ENCODE data around the gene PPFIBP2.
A peak's percentile ranks its signal among the peaks of the same experiment; 100 is the strongest.
"Not testable (repeated sequence)": the region's sequence is repeated elsewhere in the genome, so short reads cannot be mapped to it uniquely, and the experiment has no call there.

The PPFIBP2 gene

DNA sequence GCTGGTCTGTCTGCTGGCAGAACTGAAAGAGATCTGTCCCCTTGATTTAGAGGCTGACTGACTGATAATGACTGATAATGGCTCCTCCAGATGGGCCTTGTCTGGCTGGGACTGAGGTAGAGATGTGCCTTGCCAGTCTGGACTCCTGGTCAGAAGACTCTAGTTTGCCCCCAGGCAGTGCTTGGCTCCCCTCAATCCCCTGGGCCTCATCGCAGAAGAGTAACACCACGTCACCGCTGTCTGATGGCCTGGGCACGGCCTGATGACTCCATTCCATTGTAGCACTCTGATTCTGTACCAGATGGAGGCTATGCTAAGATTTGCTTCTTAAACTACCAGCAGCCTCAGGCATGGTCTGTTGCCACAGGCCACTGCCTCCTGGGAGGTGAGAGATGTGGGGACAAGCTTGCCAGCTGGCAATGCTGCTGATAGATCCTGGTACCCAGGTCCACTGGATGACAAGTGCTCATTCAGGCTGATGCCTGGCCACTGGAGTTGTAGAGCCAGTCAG lies 140.5 kb downstream of the PPFIBP2 start:
- TF ChIP-seq, protein P1, sequence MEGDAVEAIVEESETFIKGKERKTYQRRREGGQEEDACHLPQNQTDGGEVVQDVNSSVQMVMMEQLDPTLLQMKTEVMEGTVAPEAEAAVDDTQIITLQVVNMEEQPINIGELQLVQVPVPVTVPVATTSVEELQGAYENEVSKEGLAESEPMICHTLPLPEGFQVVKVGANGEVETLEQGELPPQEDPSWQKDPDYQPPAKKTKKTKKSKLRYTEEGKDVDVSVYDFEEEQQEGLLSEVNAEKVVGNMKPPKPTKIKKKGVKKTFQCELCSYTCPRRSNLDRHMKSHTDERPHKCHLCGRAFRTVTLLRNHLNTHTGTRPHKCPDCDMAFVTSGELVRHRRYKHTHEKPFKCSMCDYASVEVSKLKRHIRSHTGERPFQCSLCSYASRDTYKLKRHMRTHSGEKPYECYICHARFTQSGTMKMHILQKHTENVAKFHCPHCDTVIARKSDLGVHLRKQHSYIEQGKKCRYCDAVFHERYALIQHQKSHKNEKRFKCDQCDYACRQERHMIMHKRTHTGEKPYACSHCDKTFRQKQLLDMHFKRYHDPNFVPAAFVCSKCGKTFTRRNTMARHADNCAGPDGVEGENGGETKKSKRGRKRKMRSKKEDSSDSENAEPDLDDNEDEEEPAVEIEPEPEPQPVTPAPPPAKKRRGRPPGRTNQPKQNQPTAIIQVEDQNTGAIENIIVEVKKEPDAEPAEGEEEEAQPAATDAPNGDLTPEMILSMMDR (conservative IDR thresholded peaks at IDR 0.05; ENCODE audit: low read depth), result no peak

DNA sequence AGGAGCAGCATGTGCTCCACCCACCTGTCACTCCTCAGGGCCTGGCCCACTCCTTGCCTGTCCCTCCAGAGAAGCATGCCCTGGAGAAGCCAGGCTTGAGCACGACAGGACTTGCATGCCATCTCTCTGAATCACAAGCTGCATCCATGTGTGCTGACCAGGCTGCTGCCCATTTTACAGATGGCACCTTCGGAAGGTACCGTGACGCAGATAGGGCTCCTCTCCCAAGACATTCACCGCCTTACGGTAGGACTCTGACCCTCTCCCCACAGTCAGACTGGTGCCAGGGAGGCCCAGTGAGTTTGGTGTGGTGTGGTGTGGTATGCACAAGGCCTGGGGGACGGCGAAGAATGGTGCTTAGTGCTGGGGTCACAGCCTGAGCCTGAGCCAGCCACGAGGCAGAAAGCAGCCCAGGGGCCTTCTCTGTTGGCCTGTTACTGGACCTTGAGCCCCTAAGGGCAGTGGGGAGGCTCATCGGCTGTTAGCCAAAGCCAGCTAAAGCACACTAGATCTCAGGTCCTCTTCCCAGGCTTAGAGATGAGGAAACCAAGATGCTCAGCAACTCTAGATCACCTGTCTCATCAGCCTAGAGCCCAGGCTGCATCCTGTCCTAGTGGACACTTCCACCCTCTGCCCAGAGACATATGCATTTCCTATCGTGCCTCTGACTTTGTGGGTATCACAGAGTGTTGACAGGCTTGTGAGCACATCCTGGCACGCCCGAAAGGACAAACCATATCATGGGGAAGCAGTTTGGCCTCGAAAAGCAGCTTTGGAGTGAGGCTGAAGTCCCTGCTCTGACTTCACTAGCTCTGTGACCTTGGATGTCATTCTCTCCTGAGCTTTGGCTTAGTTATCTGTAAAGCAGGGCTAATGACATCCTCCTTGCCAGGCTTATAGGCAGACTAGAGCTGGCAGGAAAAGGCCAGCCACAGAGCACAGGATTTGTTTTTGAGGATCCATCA lies 141.7 kb downstream of the PPFIBP2 start:
- H3K27ac ChIP-seq, result no peak overlapping the region
- DNase-seq (ENCODE audit: low spot score), result no peak
- ChIA-PET POLR2A (ENCODE audit: low non-redundant PET) (no interaction called here), CTCF (interaction anchor here (1.1 to 4.2 kb wide), 3 partner anchors 10 to 303 kb away, joined by 3 to 69 read pairs (median 3); no protein-coding TSS in a partner anchor)
- TF ChIP-seq, protein P1 (conservative IDR thresholded peaks at IDR 0.05; ENCODE audit: low read depth), result no peak

More for the DNA sequence above, 140.5 kb downstream of the PPFIBP2 start:
- POLR2A ChIA-PET (ENCODE audit: low non-redundant PET), result no interaction called here
- no peak for DNase-seq (ENCODE audit: low spot score)
- CTCF ChIA-PET, result interaction anchor here (0.6 to 4.2 kb wide), 2 partner anchors 82 to 205 kb away, joined by 4 to 69 read pairs; no protein-coding TSS in a partner anchor
- H3K27ac ChIP-seq, result no peak overlapping the region

- POLR2A ChIA-PET (ENCODE audit: low non-redundant PET), result interaction anchor here (0.8 to 1.2 kb wide), 2 partner anchors 81 to 85 kb away, joined by 3 to 4 read pairs; no protein-coding TSS in a partner anchor
These were observed 142.9 kb downstream of the PPFIBP2 start for GRCh38 chr11:7656704-7657103.

DNA sequence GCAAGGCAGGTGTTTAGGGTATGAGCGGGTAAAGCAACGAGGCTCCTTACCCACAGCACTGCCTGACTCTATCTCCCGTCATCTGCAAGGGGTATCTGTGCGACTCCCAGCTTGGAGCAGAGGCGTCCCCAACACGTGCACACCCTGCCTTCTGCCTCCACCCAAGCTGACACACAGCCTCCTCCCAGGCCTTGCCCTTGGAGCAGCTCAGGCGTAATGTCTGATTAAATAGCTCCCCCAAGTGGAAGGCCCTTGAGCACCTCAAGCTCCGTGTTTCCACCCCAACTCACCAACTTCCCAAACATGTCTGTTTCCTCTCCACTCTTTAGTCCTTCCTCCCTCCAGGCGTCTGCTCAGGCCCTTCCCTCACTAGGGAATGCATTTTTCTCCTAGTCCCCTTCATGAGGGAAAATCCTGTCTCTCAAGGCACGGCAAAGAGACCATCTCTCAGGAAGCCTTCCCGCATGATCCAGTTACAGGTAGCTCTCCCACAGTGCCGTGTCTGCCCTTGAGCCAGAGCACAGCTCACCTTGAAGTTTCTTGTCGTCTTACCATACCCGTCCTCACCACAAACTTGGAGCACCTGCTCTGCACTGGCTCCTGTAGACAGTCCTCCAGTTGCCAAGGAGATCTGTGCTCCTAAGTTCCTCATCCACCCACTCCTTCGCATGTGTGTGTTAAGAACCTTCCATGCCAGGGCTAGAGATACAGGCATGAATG lies 143.7 kb downstream of the PPFIBP2 start:
- H3K27ac ChIP-seq, result no peak overlapping the region
- ChIA-PET CTCF (interaction anchor here (0.6 to 4.2 kb wide), 15 partner anchors 8 to 559 kb away, joined by 3 to 69 read pairs (median 3); partner anchors contain the start of gene PPFIBP2), POLR2A (ENCODE audit: low non-redundant PET) (interaction anchor here (0.8 to 1.2 kb wide), 2 partner anchors 82 to 86 kb away, joined by 3 to 4 read pairs; no protein-coding TSS in a partner anchor)
- DNase-seq (ENCODE audit: low spot score), result peak; percentile 60
- TF ChIP-seq, protein P1 (conservative IDR thresholded peaks at IDR 0.05; ENCODE audit: low read depth), result peak; percentile 37

More at GRCh38 chr11:7656704-7657103, 142.9 kb downstream of the PPFIBP2 start:
- CTCF ChIA-PET, result interaction anchor here (0.6 to 4.2 kb wide), 12 partner anchors 14 to 558 kb away, joined by 3 to 69 read pairs (median 3); partner anchors contain the start of gene PPFIBP2
- TF ChIP-seq, protein P1 (conservative IDR thresholded peaks at IDR 0.05; ENCODE audit: low read depth), result no peak
- DNase-seq (ENCODE audit: low spot score), result no peak
- no peak overlapping the region for H3K27ac ChIP-seq

- CTCF ChIA-PET, result interaction anchor here (0.6 kb wide), 1 partner anchor 92 kb away, joined by 3 read pairs; no protein-coding TSS in a partner anchor
- DNase-seq (ENCODE audit: low spot score); POLR2A ChIA-PET (ENCODE audit: low non-redundant PET); H3K27ac ChIP-seq: not testable (repeated sequence)
These were observed 149.7 kb downstream of the PPFIBP2 start for GRCh38 chr11:7663531-7663930.

DNA sequence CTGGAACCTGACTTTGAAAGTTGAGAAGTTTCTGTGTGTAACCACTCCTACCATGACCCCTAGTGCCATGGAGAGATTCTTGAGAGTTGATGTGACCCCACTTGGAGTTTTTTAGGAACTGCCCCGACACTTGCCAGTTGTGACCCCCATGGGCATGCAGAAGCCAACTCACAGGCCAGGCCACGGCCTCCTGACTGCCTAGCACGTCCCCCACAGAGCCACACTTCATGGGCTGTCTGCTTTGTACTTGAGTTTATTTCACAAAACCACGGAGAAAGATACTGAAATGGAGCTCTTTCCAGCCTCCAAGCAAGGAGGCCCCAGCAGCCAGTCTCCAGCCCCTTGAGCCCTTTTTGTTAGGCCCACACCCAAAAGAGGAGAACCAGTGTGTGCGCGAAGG lies 151.1 kb downstream of the PPFIBP2 start:
- TF ChIP-seq, protein P1 (conservative IDR thresholded peaks at IDR 0.05; ENCODE audit: low read depth), result no peak
- POLR2A ChIA-PET (ENCODE audit: low non-redundant PET), result no interaction called here
- no peak overlapping the region for H3K27ac ChIP-seq
- no peak for DNase-seq (ENCODE audit: low spot score)
- CTCF ChIA-PET, result interaction anchor here (0.6 to 4.0 kb wide), 7 partner anchors 8 to 151 kb away, joined by 3 to 43 read pairs (median 3); partner anchors contain the start of genes CYB5R2 and PPFIBP2

Data from RWPE1 (cell line).